Esophagus squamous epithelium (tissue), 5 donors: ENCODE measurements around the gene GALNTL6. TPM values are rescaled to one million over a fixed set of nuclear protein-coding genes. Genes with fewer than 3 reads are reported as not detected.

Source experiments
- DNase-seq: peaks from one replicate; lab custom pipeline; 2025; lab: John Stamatoyannopoulos, UW
- H3K27ac ChIP-seq, 4 donors: fragments of 200-600 bp; sonication (generic); one replicate each; pipeline ENCODE4 v1.5.1; 2016 to 2019; ENCODE audit warnings: mild to moderate bottlenecking in 1 of 4
- H3K27me3 ChIP-seq, 4 donors: fragments of 200-600 bp; sonication (generic); 1 replicate in 3 of 4; 2 replicates in 1 of 4; pipeline versions ENCODE4 v1.5.1 to v1.6.0; 2017 to 2021; ENCODE audit warnings: antibody characterized with exemption in 1 of 4
- H3K36me3 ChIP-seq, 3 donors: fragments of 200-600 bp; sonication (generic); one replicate each; pipeline ENCODE4 v1.5.1; 2016 to 2019
- H3K4me1 ChIP-seq, 3 donors: fragments of 200-600 bp; sonication (generic); one replicate each; pipeline ENCODE4 v1.5.1; 2017 to 2019
- H3K4me3 ChIP-seq, 4 donors: fragments of 200-600 bp; sonication (generic); 1 replicate in 3 of 4; 2 replicates in 1 of 4; pipeline ENCODE4 v1.5.1; 2016 to 2019; ENCODE audit warnings: mild to moderate bottlenecking in 2 of 4, moderate library complexity in 1 of 4
- H3K9me3 ChIP-seq, 3 donors: fragments of 200-600 bp; sonication (generic); one replicate each; pipeline ENCODE4 v1.5.1; 2016 to 2019
- CTCF ChIP-seq, 6 experiments: fragments of 450-650 bp in 4 of 6; fragments of 200-600 bp in 2 of 6; sonication (generic) in 2 of 6; IDR thresholded peaks; one replicate each; pipeline ENCODE4 v1.5.1; 2016 to 2019; ENCODE audit warnings: antibody characterized with exemption in 6 of 6, mild to moderate bottlenecking in 4 of 6, moderate library complexity in 4 of 6
- POLR2A ChIP-seq, 4 donors: fragments of 450-650 bp; IDR thresholded peaks; one replicate each; pipeline ENCODE4 v1.6.1; 2017; ENCODE audit warnings: antibody characterized with exemption in 4 of 4, mild to moderate bottlenecking in 4 of 4, moderate library complexity in 3 of 4
- whole genome bisulfite sequencing, 2 donors: methylation state at CpG; one replicate each; pipeline ENCODE4 v1.1.5; 2018; 5-methylcytosine and 5-hydroxymethylcytosine counted together
- intact Hi-C: fragments of 100-400 bp; cut with DNase I; formaldehyde crosslinking; loops from one replicate; pipeline ENCODE4 v1.15.0; 2022
- total RNA-seq, 4 donors: library from RNA; depleted of rRNA; stranded (reverse); fragments of >200 nt; gene quantifications; one replicate each; pipeline ENCODE4 v1.1.0, GENCODE V29; 2016
- donor health status: DM: yes; HTN: yes; CAD: no.

Gene GALNTL6
- total RNA-seq, 4 donors from 2014 or later: 0.12 TPM; not detected in 3

- DNase-seq: no peak
- Histone ChIP-seq H3K4me1 (no peaks in the 10 kb centered on the region), H3K9me3 (no peaks in the 10 kb centered on the region), H3K27me3 (no peaks in the 10 kb centered on the region), H3K36me3 (no peaks in the 10 kb centered on the region), H3K27ac (no peak overlapping the region), H3K4me3 (no peak overlapping the region)
- TF ChIP-seq CTCF (IDR thresholded peaks at IDR 0.05) (no peak), POLR2A (IDR thresholded peaks at IDR 0.05) (no peak)
- intact Hi-C loops: no loop called here
Measured at GRCh38 chr4:172007889-172008288, 194.7 kb downstream of the GALNTL6 start.

GRCh38 chr4:172009446-172010230 lies 196.4 kb downstream of the GALNTL6 start:
- TF ChIP-seq CTCF (IDR thresholded peaks at IDR 0.05) (no peak), POLR2A (IDR thresholded peaks at IDR 0.05) (no peak)
- Histone ChIP-seq H3K4me3 (no peak overlapping the region), H3K4me1 (no peaks in the 10 kb centered on the region), H3K27ac (no peak overlapping the region), H3K36me3 (no peaks in the 10 kb centered on the region), H3K27me3 (no peaks in the 10 kb centered on the region), H3K9me3 (no peaks in the 10 kb centered on the region)
- intact Hi-C loops: no loop called here
- no peak for DNase-seq
- 43 to 49% methylated on average over 3 of the region's 3 CpGs for WGBS, 2 donors

- WGBS, 2 donors: 45 to 58% methylated on average over 1 of the region's 1 CpG
- TF ChIP-seq POLR2A (IDR thresholded peaks at IDR 0.05) (no peak), CTCF (IDR thresholded peaks at IDR 0.05) (no peak)
- H3K27ac ChIP-seq: no peak overlapping the region
- no peaks in the 10 kb centered on the region for H3K36me3 ChIP-seq
- no peaks in the 10 kb centered on the region for H3K27me3 ChIP-seq
- no peak for DNase-seq
- intact Hi-C loops: no loop called here
- no peaks in the 10 kb centered on the region for H3K9me3 ChIP-seq
- H3K4me1 ChIP-seq: no peaks in the 10 kb centered on the region
- no peak overlapping the region for H3K4me3 ChIP-seq
Measured at GRCh38 chr4:172011196-172011595, 198.0 kb downstream of the GALNTL6 start.

- TF ChIP-seq POLR2A (IDR thresholded peaks at IDR 0.05): no peak
- no peak for TF ChIP-seq CTCF (IDR thresholded peaks at IDR 0.05)
- no peaks in the 10 kb centered on the region for H3K36me3 ChIP-seq
- no peaks in the 10 kb centered on the region for H3K27me3 ChIP-seq
- 25 to 40% methylated on average over 1 of the region's 1 CpG for WGBS, 2 donors
- intact Hi-C loops: no loop called here
- DNase-seq: no peak
- no peaks in the 10 kb centered on the region for H3K9me3 ChIP-seq
- no peak overlapping the region for H3K4me3 ChIP-seq
- no peak overlapping the region for H3K27ac ChIP-seq
- no peaks in the 10 kb centered on the region for H3K4me1 ChIP-seq
Measured at GRCh38 chr4:172018358-172018757, 205.2 kb downstream of the GALNTL6 start.

- Histone ChIP-seq H3K27me3 (no peaks in the 10 kb centered on the region), H3K4me3 (no peak overlapping the region), H3K9me3 (no peaks in the 10 kb centered on the region), H3K4me1 (no peaks in the 10 kb centered on the region), H3K36me3 (no peaks in the 10 kb centered on the region), H3K27ac (no peak overlapping the region)
- TF ChIP-seq POLR2A (IDR thresholded peaks at IDR 0.05) (no peak), CTCF (IDR thresholded peaks at IDR 0.05) (no peak)
- WGBS, 2 donors: 73 to 74% methylated on average over 2 of the region's 2 CpGs
- DNase-seq: no peak
- intact Hi-C loops: no loop called here
Measured at GRCh38 chr4:172035562-172035961, 222.4 kb downstream of the GALNTL6 start.
